Measurements from ENCODE around the gene CMC2. TPM values are rescaled to one million over a fixed set of nuclear protein-coding genes. Genes with fewer than 3 reads are reported as not detected.

The CMC2 gene
- total RNA-seq, 1 experiment from 2014 or later, result 64.2 TPM

DNA sequence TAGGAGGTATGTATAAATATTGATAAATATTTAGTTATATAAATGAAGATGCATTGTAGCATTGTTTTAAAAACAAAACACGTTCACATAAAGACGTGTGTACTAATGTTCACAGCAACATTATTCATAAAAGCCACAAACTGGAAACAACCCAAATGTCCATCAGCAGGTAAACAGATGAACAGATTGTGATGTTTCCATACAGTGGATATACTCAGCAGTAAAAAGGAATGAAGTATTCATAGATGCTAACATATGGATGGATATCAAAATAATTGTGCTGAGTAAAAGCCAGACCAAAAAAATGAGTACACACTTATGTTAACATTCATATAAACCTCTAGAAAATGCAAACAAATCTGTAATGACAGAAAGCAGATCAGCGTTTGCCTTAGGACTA, 6.3 kb upstream of the CMC2 start:
- Histone ChIP-seq H3K27ac (ENCODE audit: insufficient read length, low read depth, low read length) (no peak overlapping the region), H2BK120ac (ENCODE audit: low read depth, low read length, poor library complexity, severe bottlenecking) (no peak overlapping the region), H2AK5ac (ENCODE audit: insufficient read length, low read length) (no peak overlapping the region), H3K9me3 (ENCODE audit: control insufficient read depth, low read depth, low read length) (no peaks in the 10 kb centered on the region), H3K4me1 (ENCODE audit: insufficient read depth, low read length) (no peaks in the 10 kb centered on the region), H3K23me2 (ENCODE audit: insufficient read length, low read depth, low read length, poor library complexity, severe bottlenecking) (no peaks in the 10 kb centered on the region), H4K91ac (ENCODE audit: insufficient read length, low read depth, low read length) (no peak overlapping the region), H4K5ac (ENCODE audit: insufficient read length, low read depth, low read length) (no peak overlapping the region), H3K27me3 (ENCODE audit: insufficient read depth, low read length) (no peaks in the 10 kb centered on the region), H4K8ac (replicated peaks; ENCODE audit: insufficient read length, low read depth, low read length) (no peak overlapping the region), H4K20me1 (ENCODE audit: control insufficient read depth, insufficient read depth, insufficient read length) (no peaks in the 10 kb centered on the region), H3K18ac (ENCODE audit: insufficient read length, low read depth, low read length) (no peak overlapping the region), H3K79me2 (ENCODE audit: insufficient read depth, low read length) (peaks cover 15% of the 10 kb centered on the region; the same call in 1 of the 2 replicates), H2BK5ac (ENCODE audit: insufficient read length, low read length) (no peak overlapping the region), H2BK20ac (ENCODE audit: low read depth, low read length, poor library complexity, severe bottlenecking) (no peak overlapping the region), H2BK12ac (ENCODE audit: insufficient read length, low read depth, low read length) (no peak overlapping the region), H3K14ac (ENCODE audit: insufficient read depth, low read length) (no peak overlapping the region), H3K9ac (ENCODE audit: extremely low read depth, insufficient read length, low read length) (no peak overlapping the region), H3K56ac (ENCODE audit: insufficient read length, low read depth, low read length) (no peak overlapping the region), H3T11ph (ENCODE audit: low read length) (no peak overlapping the region), H3K4ac (ENCODE audit: low read depth, low read length) (no peak overlapping the region), H2BK15ac (ENCODE audit: low read depth, low read length) (no peak overlapping the region), H3K79me1 (ENCODE audit: insufficient read depth, low read depth, low read length, poor library complexity, severe bottlenecking) (peaks cover 12% of the 10 kb centered on the region), H3K23ac (ENCODE audit: insufficient read length, low read depth, low read length) (no peak overlapping the region), H3K4me2 (ENCODE audit: insufficient read depth, insufficient read length, low read length) (no peak overlapping the region), H2AFZ (ENCODE audit: low read length) (no peak overlapping the region)
- no peaks in the 10 kb centered on the region for H3K9me3 Mint-ChIP-seq
- WGBS (ENCODE audit: extremely low coverage, insufficient read length, low lambda C conversion rate), result no CpG with 5 or more reads among the region's 3 CpGs
- H3K4me3 Mint-ChIP-seq, result no peak overlapping the region
- peaks cover 3 to 7% of the 10 kb centered on the region in 2 experiments; a peak in 2 of 4 replicates for H3K4me1 Mint-ChIP-seq
- no peak for DNase-seq
- H3K27ac Mint-ChIP-seq, result no peak overlapping the region
- H3K27me3 Mint-ChIP-seq (ENCODE audit: low read depth), result no peaks in the 10 kb centered on the region; the same call in 1 of the 2 replicates
- peaks cover 33 to 79% (median 79%) of the 10 kb centered on the region in 3 experiments for H3K36me3 Mint-ChIP-seq (ENCODE audit: insufficient read depth in 1 of 3, low read depth in 3 of 3)
- TF ChIP-seq, protein P1, sequence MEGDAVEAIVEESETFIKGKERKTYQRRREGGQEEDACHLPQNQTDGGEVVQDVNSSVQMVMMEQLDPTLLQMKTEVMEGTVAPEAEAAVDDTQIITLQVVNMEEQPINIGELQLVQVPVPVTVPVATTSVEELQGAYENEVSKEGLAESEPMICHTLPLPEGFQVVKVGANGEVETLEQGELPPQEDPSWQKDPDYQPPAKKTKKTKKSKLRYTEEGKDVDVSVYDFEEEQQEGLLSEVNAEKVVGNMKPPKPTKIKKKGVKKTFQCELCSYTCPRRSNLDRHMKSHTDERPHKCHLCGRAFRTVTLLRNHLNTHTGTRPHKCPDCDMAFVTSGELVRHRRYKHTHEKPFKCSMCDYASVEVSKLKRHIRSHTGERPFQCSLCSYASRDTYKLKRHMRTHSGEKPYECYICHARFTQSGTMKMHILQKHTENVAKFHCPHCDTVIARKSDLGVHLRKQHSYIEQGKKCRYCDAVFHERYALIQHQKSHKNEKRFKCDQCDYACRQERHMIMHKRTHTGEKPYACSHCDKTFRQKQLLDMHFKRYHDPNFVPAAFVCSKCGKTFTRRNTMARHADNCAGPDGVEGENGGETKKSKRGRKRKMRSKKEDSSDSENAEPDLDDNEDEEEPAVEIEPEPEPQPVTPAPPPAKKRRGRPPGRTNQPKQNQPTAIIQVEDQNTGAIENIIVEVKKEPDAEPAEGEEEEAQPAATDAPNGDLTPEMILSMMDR (conservative IDR thresholded peaks at IDR 0.05), result no peak
